ENCODE data around the gene SLC25A22.

Gene SLC25A22

GRCh38 chr11:798093-798713 lies at the start of gene SLC25A22:
Gene SLC25A22 (minus strand): TSS chr11:798281. CDS start chr11:795006, 3,275 bp downstream.
- DNase-seq (ENCODE audit: low read depth in 3 of 3), result peak; percentile 73 to 82 (median 76)

GRCh38 chr11:847876-848275 lies 49.8 kb upstream of the SLC25A22 start:
- no peak for DNase-seq (ENCODE audit: low read depth in 3 of 3)

- no peak for DNase-seq (ENCODE audit: low read depth in 3 of 3)
These were observed 48.5 kb upstream of the SLC25A22 start for GRCh38 chr11:846496-847098.

- DNase-seq (ENCODE audit: low read depth in 3 of 3), result no peak
These were observed 47.9 kb upstream of the SLC25A22 start for GRCh38 chr11:845872-846495.

GRCh38 chr11:844693-845644 lies 46.9 kb upstream of the SLC25A22 start:
- no peak for DNase-seq (ENCODE audit: low read depth in 3 of 3)

GRCh38 chr11:843818-844692 lies 46.0 kb upstream of the SLC25A22 start:
- no peak for DNase-seq (ENCODE audit: low read depth in 3 of 3)

- no peak for DNase-seq (ENCODE audit: low read depth in 3 of 3)
These were observed 45.1 kb upstream of the SLC25A22 start for GRCh38 chr11:843086-843734.

GRCh38 chr11:842370-843002 lies 44.4 kb upstream of the SLC25A22 start, which contains the start of the genes POLR2L and TSPAN4:
Gene POLR2L (minus strand): TSS chr11:842529. CDS start chr11:842508, 21 bp downstream.
Gene TSPAN4 (plus strand): TSS chr11:842852. CDS start chr11:850305, 7,453 bp downstream.
- DNase-seq (ENCODE audit: low read depth in 3 of 3), result peak; percentile 77 to 88 (median 79)

- no peak for DNase-seq (ENCODE audit: low read depth in 3 of 3)
These were observed 43.9 kb upstream of the SLC25A22 start for GRCh38 chr11:841981-842369.

GRCh38 chr11:839875-840617 lies 42.0 kb upstream of the SLC25A22 start:
- no peak for DNase-seq (ENCODE audit: low read depth in 3 of 3)

GRCh38 chr11:839280-839623 lies 41.2 kb upstream of the SLC25A22 start:
- no peak for DNase-seq (ENCODE audit: low read depth in 3 of 3)

GRCh38 chr11:838441-839279 lies 40.6 kb upstream of the SLC25A22 start:
- DNase-seq (ENCODE audit: low read depth in 3 of 3), result no peak

GRCh38 chr11:837990-838307 lies 39.9 kb upstream of the SLC25A22 start:
- no peak for DNase-seq (ENCODE audit: low read depth in 3 of 3)

GRCh38 chr11:837189-837989 lies 39.3 kb upstream of the SLC25A22 start:
- DNase-seq (ENCODE audit: low read depth in 3 of 3), result no peak

GRCh38 chr11:836700-837099 lies 38.6 kb upstream of the SLC25A22 start:
- no peak for DNase-seq (ENCODE audit: low read depth in 3 of 3)

- DNase-seq (ENCODE audit: low read depth in 3 of 3), result no peak
These were observed 38.2 kb upstream of the SLC25A22 start for GRCh38 chr11:836274-836673.
